Measurements from ENCODE around the gene DISP3.

Gene DISP3

GRCh38 chr1:11471473-11471872 lies 7.5 kb upstream of the DISP3 start:
- no peak for TF ChIP-seq GATA3 (IDR thresholded peaks at IDR 0.05; ENCODE audit: low read depth, low read length)
- no peak for TF ChIP-seq GATA2 (IDR thresholded peaks at IDR 0.05; ENCODE audit: low read depth, low read length)

- TF ChIP-seq GATA2 (IDR thresholded peaks at IDR 0.05; ENCODE audit: low read depth, low read length) (no peak), GATA3 (IDR thresholded peaks at IDR 0.05; ENCODE audit: low read depth, low read length) (no peak)
Measured at GRCh38 chr1:11472284-11472683, 6.7 kb upstream of the DISP3 start.

- TF ChIP-seq GATA2 (IDR thresholded peaks at IDR 0.05; ENCODE audit: low read depth, low read length) (no peak), GATA3 (IDR thresholded peaks at IDR 0.05; ENCODE audit: low read depth, low read length) (no peak)
Measured at GRCh38 chr1:11472741-11473140, 6.2 kb upstream of the DISP3 start.

GRCh38 chr1:11473491-11474034 lies 5.4 kb upstream of the DISP3 start:
- TF ChIP-seq GATA3 (IDR thresholded peaks at IDR 0.05; ENCODE audit: low read depth, low read length) = no peak
- no peak for TF ChIP-seq GATA2 (IDR thresholded peaks at IDR 0.05; ENCODE audit: low read depth, low read length)

- TF ChIP-seq GATA2 (IDR thresholded peaks at IDR 0.05; ENCODE audit: low read depth, low read length) (no peak), GATA3 (IDR thresholded peaks at IDR 0.05; ENCODE audit: low read depth, low read length) (no peak)
Measured at GRCh38 chr1:11474826-11475225, 4.1 kb upstream of the DISP3 start.

GRCh38 chr1:11475748-11476147 lies 3.2 kb upstream of the DISP3 start:
- no peak for TF ChIP-seq GATA2 (IDR thresholded peaks at IDR 0.05; ENCODE audit: low read depth, low read length)
- no peak for TF ChIP-seq GATA3 (IDR thresholded peaks at IDR 0.05; ENCODE audit: low read depth, low read length)

- no peak for TF ChIP-seq GATA3 (IDR thresholded peaks at IDR 0.05; ENCODE audit: low read depth, low read length)
- TF ChIP-seq GATA2 (IDR thresholded peaks at IDR 0.05; ENCODE audit: low read depth, low read length) = no peak
Measured at GRCh38 chr1:11479375-11479979, 522 bp downstream of the DISP3 start.

GRCh38 chr1:11481019-11481418 lies 2.1 kb downstream of the DISP3 start:
- TF ChIP-seq GATA3 (IDR thresholded peaks at IDR 0.05; ENCODE audit: low read depth, low read length) = no peak
- no peak for TF ChIP-seq GATA2 (IDR thresholded peaks at IDR 0.05; ENCODE audit: low read depth, low read length)

- TF ChIP-seq GATA3 (IDR thresholded peaks at IDR 0.05; ENCODE audit: low read depth, low read length) = no peak
Measured at GRCh38 chr1:11482198-11482597, 3.2 kb downstream of the DISP3 start.

- TF ChIP-seq GATA3 (IDR thresholded peaks at IDR 0.05; ENCODE audit: low read depth, low read length) = no peak
- peak; percentile 85 for TF ChIP-seq GATA2 (IDR thresholded peaks at IDR 0.05; ENCODE audit: low read depth, low read length)
Measured at GRCh38 chr1:11482701-11483479, 3.9 kb downstream of the DISP3 start.

GRCh38 chr1:11483581-11484320 lies 4.8 kb downstream of the DISP3 start:
- TF ChIP-seq GATA3 (IDR thresholded peaks at IDR 0.05; ENCODE audit: low read depth, low read length) = no peak
- TF ChIP-seq GATA2 (IDR thresholded peaks at IDR 0.05; ENCODE audit: low read depth, low read length) = peak; percentile 51

- TF ChIP-seq GATA2 (IDR thresholded peaks at IDR 0.05; ENCODE audit: low read depth, low read length) (no peak), GATA3 (IDR thresholded peaks at IDR 0.05; ENCODE audit: low read depth, low read length) (no peak)
Measured at GRCh38 chr1:11484321-11484655, 5.3 kb downstream of the DISP3 start.

- TF ChIP-seq GATA3 (IDR thresholded peaks at IDR 0.05; ENCODE audit: low read depth, low read length) = no peak
- TF ChIP-seq GATA2 (IDR thresholded peaks at IDR 0.05; ENCODE audit: low read depth, low read length) = no peak
Measured at GRCh38 chr1:11485191-11485590, 6.2 kb downstream of the DISP3 start.

- TF ChIP-seq GATA2 (IDR thresholded peaks at IDR 0.05; ENCODE audit: low read depth, low read length) (no peak), GATA3 (IDR thresholded peaks at IDR 0.05; ENCODE audit: low read depth, low read length) (no peak)
Measured at GRCh38 chr1:11486231-11487009, 7.5 kb downstream of the DISP3 start.

Data from SH-SY5Y (cell line).